ENCODE results near the gene MTR. TPM values are rescaled to one million over a fixed set of nuclear protein-coding genes. Genes with fewer than 3 reads are reported as not detected.

Gene MTR
- total RNA-seq, 1 donor from 2014 or later: 37.5 TPM

DNA sequence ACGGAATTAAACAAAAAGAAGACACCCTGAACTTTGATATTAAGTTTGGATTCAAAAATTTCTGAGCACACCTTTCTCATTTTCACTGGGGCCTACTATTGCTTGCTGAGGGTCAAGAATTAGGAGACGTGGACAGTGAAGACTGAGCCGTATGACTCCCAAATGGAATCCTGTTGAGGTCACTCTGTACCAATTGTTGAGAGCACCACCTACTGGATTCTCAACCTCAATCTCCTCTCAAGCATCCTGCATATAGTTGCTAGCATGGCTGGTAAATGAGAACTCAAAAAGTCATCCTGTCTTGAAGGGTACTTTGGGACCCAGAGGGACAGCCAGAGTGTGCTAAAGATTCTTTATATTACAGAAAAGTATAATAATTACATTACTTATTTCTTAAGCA, 20.2 kb upstream of the MTR start:
- DNase-seq (ENCODE audit: low read depth, low spot score): no peak

DNA sequence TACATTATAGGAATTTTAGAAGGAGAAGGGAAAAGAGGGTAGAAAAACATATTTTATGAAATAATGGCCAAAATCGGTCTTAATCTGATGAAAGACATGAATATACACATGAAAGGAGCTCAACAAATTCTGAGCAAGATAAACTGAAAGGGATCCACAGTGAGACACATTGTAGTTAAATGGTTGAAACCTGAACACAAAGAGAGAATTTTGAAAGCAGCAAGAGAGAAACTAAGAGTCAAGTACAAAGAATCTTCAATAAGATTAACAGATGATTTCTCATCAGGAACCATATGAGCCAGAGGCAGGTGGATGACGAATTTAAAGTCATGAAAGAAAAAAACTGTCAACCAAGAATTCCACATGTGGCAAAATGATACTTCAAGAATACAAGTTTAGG, 15.8 kb upstream of the MTR start:
- no peak for DNase-seq (ENCODE audit: low read depth, low spot score)

DNA sequence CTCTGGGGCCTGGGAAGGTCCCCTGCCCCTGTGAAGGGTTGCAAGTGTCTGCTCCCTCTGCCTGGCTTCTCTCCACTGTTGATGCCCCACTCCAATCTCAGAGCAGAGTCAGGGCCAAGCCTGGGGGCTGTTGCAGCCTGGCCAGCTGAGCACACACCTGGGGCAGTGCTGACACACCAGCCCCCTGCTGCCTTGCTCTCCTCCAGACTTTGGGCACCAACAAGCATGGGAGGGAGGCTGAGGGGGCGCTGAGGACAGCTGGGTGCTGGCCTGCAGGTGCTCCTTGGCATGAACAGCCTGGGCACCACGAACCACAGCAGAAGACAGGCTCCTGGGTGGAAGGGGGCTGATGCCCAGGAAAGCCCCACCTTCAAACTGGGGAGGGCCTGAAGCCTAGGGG, 9.6 kb upstream of the MTR start:
- DNase-seq (ENCODE audit: low read depth, low spot score): no peak

DNA sequence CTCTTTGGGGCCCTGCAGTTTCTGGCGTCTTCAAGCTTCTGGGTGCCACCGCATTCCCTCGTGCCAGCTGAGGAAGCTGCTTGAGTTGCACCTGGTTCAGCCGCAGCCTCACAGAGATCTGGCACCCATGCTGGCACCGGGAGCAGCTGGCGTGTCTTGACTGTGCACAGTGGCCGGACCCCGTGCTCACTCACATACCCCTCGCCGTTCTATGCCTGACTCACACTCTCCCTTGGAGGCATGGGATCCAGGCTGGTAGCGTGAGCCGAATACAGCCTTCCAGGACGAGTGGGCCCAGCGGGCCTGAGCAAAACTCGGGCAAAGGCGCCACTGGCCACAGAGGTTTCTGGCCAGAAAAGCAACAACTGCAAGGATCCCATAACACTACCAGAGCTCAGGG, 8.6 kb upstream of the MTR start:
- no peak for DNase-seq (ENCODE audit: low read depth, low spot score)

DNA sequence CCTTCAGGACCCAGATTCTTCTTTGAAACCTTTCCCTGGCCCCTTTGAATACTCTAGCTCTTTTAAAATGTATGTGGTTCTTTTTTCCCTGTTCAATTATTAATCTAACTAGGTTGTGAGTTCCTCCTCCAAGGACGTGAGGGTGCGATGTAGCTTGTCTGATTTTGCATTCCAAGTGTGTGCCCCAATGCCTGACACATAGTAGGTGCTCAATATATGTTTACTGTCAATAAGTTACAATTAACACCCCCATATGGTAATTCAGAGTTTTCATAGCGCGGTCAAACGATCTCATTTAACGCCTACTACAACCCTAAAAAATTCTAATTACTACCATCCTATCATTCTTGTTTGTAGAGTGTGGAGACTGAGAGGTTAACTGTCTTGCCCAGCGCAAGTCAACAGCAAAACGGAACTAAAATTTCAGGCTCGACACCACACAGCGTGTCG, 482 bp upstream of the MTR start:
- DNase-seq (ENCODE audit: low read depth, low spot score): no peak

DNA sequence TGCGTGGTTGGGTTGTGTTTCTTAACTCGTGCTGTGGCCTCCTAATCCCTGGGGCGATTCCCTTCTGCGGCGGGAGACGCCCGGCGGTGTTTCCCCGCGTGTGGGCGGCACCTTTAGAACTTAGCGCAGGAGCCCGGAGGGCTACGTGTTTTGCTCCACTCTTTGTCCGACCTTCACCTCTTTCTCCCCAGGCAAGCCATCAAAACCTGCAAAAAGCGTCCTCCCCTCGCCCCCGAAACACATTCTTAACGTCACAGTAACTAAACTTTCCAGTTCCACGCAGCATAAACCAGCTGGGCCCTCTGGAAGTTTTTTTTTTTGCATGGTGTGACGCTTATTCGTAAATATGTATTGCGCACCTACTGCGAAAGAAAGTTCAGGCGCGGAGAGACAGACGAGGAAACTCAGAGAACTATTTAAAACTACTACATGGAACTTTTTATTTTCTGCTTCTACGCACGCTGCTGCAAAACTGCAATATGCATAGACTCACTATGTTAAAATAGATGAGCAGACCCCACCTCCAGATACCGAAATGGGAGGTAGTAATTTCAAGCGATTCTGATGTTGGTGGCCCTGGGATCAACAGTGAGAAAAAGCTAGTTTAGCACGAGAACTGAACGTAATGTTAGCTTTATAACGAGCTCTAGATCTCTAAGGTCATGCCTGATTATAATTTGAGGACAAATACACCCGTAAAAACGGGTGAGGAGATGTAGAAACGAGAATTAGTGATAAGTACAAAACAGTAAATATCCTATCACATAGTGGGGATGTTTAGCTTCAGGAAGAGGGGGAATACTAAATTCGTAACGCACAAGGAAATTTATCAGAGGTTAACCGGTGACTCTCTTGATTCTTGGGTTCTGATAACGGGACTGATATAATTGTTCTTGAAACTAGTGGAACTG, 920 bp downstream of the MTR start:
- DNase-seq (ENCODE audit: low read depth, low spot score): no peak

DNA sequence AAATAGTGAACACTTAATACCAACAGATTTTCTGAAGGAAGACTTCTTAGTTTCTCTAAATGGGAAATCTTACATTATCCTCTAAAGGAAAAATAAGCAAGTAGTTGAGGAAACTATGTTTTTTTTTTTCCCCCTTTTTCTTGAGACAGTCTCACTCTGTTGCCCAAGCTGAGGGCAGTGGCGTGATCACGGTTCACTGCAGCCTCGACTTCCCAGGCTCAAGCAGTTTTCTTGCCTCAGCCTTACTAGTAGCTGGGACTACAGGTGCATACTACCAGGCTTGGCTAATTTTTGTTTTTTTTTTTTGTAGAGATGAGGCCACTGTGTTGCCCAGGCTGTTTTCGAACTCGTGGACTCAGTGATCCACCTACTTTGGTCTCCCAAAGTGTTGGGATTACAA, 3.9 kb downstream of the MTR start:
- no peak for DNase-seq (ENCODE audit: low read depth, low spot score)

DNA sequence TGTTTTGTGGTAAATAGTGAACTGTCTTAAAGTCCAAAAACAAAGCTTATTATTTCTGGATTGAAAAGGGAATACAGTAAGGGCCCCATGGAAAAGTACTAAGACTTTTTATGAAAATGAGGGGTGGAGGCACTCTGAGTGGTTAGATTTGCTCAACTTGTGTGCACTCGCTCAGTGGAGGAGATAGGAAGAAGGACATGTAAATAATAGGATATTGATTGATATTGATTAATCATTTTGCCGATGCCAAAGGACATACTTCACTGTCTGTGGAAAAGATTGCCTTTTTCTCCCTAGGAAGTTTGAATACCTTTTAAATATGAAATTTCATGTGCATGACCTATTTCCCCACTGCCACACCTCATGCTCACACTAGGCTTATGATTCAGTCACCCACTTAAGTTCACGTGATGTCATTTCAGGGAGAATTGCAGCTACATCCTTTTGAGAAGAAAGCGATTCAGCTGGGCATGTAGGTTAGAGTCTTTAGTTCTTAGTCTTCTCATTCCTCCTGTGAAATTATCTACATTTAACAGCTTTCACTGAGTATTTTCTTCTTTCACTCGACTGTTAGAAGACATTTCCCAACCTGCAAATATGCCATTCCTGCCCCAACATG, 5.0 kb downstream of the MTR start:
- DNase-seq (ENCODE audit: low read depth, low spot score): no peak

DNA sequence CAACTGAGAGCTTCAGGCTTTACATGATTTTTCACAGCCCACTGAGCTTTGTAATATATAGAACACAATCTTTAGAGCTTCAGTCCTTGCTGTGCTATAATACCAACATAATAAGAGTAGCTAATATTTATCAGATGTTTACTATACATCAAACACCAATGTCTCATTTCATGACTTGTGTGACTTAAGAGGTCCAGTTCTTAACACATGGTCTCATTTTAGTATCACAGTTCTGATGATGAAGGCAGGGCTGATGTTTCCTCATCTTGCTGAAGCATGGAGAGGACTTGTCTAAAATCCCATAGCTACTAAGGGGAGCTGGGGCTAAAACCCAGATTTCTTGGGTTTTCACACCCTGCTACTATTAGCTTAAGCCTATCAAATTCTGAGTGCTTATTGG, 5.5 kb downstream of the MTR start:
- DNase-seq (ENCODE audit: low read depth, low spot score): no peak

DNA sequence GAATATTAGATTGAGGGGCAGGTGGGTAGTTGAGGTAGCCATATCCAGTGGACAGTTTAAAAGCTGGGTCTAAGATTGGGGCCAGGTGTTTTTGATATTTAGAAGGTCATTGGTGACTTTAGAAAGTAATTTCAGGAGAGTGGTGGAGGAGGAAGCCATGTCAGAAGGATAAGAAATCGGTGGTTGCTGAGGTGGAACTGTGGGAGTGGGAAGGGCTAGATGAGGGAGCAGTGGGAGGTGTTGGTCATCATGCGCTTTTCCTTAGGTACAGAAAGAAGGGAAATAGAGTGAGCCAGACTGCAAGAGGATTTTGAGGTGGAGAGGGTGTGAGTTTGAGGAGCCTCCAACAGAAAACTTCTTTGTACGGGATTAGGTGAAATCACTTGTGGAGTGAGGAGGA, 7.2 kb downstream of the MTR start:
- DNase-seq (ENCODE audit: low read depth, low spot score): no peak

DNA sequence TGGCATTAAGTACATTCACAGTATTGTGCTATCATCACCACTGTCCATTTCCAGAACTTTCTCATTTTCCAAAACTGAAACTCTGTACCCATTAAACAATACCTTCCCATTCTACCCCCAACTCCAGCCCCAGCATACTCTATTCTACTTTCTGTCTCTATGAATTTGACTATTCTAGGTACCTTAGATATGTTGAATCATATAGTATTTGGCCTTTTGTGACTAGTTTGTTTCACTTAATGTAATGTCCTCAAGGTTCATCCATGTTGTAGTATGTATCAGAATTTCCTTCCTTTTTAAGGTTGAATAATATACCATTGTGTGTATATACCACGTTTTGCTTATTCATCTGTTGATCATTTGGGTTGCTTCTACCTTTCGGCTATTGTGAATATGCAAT, 11.5 kb downstream of the MTR start:
- DNase-seq (ENCODE audit: low read depth, low spot score): no peak

DNA sequence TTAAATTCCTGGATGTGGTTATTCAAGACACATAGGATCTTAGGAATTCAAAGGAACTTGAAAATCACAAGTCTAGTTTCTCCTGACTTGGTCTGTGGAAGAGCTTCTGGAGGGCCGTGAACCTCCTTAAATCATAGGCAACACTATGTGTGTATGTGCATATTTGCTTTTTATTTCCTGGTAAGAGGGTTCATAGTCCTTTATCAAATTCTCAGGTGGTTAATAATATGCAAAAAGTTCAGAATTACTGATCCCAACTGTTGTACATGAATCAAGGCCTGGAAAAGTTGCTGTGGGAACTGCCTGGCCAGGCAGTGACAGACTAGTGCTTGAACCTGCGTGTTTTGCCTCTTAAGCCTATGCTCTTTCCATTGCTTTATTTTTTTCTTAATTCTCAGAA, 12.9 kb downstream of the MTR start:
- no peak for DNase-seq (ENCODE audit: low read depth, low spot score)

DNA sequence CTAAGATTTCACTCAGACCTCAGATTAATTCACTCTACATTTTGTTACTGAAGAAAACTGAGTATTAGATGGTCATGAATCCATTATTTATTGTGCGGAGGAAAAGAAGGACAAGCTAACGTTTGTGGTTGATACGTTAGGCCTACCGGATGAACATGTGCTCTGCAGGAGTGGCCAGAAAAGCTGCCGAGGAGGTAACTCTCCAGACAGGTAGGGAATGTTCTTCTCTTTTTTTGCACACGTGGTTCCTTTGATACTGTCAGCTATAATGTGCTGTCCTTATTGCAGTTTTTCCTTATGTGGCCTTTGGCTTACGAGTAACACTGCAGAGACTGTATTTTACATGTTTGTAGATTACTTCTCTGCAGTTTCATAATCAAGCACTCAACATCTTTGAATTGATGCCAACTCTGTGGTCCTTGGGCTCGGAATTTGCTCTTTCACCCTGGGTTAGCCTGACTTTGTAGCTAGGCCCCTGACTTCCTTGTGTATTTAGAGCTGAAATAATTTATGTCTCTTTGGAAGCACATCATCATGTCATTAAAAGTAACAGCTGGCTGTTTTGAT, 13.6 kb downstream of the MTR start:
- no peak for DNase-seq (ENCODE audit: low read depth, low spot score)

DNA sequence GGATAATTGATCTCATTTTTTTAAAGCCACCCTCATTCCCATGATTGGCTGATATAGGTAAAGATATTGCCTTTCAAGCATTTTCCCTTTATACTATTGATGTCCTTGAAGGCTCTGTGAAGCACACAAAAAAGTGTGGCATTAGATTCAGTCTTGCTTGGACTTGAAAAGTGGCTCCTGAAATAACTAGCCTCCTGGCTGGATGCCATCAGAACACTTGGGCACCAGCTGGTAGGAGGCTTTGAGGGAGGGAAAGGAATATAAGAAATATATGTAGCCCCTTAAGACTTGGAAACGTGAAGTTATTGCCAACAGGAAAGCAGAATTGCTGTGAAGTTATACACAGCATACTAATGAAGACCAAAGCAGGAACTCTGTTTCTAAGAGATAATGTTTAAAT, 14.1 kb downstream of the MTR start:
- DNase-seq (ENCODE audit: low read depth, low spot score): no peak

DNA sequence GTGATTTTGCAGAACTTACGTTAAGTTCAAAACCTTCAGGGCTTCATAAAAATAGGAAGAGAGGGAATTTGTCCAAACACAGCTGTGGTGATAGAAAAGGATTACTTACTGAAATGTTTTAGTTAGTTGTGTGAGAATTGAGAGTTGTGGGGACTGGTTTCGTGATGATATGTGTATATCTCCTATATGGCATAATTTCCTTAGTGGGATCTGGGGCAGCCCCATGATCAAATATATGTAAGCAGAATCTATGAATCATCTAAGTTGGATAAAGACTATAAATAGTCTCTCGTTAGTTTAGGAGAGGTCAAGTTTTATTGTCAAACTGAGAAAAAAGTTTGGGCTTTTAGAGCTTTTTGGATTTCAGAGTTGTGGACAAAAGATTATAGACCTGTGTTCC, 14.9 kb downstream of the MTR start:
- DNase-seq (ENCODE audit: low read depth, low spot score): no peak

DNA sequence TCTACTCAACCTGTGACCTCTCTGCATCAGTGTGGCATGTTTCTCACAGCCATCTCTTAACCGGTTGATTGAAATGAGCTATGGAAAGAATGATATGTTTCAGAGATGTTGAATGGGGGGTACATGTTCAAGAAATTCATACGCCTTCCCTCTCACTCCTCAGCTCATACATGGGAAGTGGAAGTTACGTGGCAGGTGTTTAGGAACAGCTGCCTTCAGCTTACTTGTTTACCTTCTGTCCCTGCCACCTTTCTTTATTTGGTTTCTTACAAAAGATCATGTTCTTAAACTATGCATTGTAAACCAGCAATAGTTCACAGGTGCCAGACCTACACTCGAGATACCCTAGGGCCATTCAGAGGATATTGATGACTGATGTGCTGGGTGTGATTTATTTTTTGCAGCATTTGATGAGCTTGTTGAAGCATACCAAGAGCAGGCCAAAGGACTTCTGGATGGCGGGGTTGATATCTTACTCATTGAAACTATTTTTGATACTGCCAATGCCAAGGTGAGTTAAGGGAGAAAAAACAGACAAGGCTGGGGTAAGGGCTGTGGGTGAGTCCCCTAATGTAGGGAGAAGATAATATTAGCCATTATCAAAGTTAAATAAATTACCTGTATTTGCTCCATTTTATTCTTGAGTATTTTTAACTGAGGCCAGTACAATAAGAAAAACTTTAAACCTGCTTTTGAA, 17.4 kb downstream of the MTR start:
- no peak for DNase-seq (ENCODE audit: low read depth, low spot score)

DNA sequence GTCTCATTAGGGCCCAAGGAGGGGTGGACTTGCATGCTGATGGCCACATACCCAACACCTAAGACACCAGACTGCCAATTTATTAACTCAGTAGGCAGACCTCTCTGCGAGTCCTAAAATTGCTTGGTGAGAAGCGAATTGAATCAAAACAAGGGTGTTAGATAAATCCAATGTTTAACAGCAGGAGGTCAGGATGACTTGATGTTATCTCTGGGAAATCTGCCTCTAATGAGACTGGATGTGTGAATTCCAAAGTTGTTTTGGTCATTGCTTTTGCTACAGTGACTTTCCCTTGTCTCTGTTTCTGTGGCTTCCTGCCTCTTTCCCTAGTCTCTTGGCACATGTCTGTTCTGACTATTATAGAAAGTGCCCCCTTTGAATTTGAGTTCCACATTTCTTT, 20.8 kb downstream of the MTR start:
- no peak for DNase-seq (ENCODE audit: low read depth, low spot score)

DNA sequence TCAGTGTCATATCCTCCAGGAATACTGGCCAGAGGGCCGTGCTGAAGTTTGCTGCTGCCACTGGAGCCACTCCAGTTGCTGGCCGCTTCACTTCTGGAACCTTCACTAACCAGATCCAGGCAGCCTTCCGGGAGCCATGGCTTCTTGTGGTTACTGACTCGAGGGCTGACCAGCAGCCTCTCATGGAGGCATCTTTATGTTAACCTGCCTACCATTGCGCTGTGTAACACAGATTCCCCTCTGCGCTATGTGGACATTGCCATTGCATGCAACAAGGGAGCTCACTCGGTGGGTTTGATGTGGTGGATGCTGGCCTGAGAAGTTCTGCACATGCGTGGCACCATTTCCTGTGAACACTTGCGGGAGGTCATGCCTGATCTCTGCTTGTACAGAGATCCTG, 24.8 kb downstream of the MTR start:
- no peak for DNase-seq (ENCODE audit: low read depth, low spot score)

DNA sequence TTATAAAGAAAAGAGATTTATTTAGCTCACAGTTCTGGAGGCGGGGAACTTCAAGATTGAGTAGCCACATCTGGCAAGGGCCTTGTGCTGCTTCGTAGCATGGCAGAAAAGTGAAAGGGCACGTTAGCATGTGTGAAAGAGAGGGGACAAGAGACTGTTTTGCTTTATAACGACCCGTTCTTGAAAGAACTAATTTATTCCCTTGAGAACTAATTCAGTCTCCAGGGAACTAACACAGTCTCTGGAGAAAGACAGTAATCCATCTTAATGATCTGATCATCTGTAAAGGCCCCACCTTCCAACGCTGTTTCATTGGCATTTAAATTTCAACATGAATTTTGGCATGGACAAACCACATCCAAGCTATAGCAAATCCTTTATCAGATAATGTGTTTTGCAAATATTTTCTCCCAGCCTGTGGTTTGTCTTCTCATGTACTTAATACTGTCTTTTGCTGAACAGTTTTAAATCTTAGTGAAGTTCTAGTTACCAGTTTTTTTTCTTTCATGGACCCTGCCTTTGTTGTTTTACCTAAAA, 26.1 kb downstream of the MTR start:
- no peak for DNase-seq (ENCODE audit: low read depth, low spot score)

DNA sequence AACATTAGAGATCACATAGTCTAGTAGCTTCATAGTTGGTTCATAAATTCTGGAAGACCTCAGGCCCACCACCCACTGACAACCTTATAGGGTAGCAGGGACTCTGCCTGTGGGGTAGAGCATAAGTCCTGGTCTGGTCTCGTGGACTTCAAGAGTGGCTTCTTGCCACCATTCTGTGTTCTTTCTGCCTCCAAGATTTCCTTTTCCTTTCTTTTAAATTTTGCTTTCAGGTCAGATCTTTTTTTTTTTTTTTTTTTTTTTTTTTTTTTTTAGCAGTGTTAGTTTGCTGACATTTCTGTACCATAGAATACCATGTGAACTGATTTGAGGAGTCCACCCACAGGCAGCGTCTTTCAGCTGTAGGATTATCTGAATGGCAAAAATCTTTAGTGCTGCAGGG, 28.5 kb downstream of the MTR start:
- no peak for DNase-seq (ENCODE audit: low read depth, low spot score)

DNA sequence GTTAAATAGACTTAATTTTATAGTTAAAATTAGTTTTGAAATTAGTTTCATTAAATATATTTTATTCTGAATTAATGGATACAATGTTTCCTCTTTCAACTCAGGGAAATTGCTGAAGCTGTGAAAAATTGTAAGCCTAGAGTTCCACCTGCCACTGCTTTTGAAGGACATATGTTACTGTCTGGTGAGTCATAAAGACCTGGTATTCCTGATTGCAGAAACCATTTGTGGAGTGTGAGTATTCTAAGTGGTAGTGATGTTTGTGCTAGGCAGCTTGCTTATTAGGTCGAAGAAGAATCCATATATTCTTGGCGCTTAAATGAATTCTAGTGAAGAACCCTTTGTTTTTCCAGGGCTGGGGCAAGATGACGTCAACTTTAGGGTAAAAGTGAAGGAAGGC, 34.0 kb downstream of the MTR start:
- no peak for DNase-seq (ENCODE audit: low read depth, low spot score)

DNA sequence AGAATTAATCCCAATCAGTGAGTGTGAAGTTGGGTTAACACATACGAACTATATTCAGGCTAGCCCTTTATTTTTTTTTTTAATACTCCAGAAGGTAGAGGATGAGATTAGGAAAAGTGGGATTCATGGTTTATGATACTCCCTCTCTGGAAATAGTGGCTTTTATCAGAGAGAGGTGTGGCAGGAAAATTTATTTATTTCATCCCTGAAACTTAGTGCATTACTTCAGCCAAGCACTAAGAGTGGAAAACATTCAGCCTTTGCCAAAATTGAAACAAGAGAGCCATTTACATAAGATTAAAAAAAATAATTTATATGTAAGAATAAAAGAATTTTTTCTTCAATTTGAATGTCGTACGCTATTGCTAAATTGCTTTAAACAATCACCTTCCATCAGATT, 35.0 kb downstream of the MTR start:
- DNase-seq (ENCODE audit: low read depth, low spot score): no peak
